ENCODE data around the gene SCNM1.
"Not testable (repeated sequence)": the region's sequence is repeated elsewhere in the genome, so short reads cannot be mapped to it uniquely, and the experiment has no call there.

Gene SCNM1

GRCh38 chr1:151194894-151195594 is 29.1 kb downstream of the SCNM1 start:
- peak; percentile 73 for DNase-seq

- peak; percentile 90 for DNase-seq
These were observed 30.4 kb downstream of the SCNM1 start for GRCh38 chr1:151196292-151196800.

GRCh38 chr1:151197863-151198253 is 31.9 kb downstream of the SCNM1 start:
- peak; percentile 74 for DNase-seq

GRCh38 chr1:151198254-151199127 is 32.5 kb downstream of the SCNM1 start, which contains the start of gene PIP5K1A:
PIP5K1A (plus strand) TSS chr1:151198552; CDS start chr1:151198997, 445 bp downstream.
- peak; percentile 99 for DNase-seq

- DNase-seq, result no peak
These were observed 34.1 kb downstream of the SCNM1 start for GRCh38 chr1:151199873-151200581.

GRCh38 chr1:151205381-151205965 is 39.5 kb downstream of the SCNM1 start:
- not testable (repeated sequence) for DNase-seq

GRCh38 chr1:151210830-151211229 is 44.9 kb downstream of the SCNM1 start:
- DNase-seq, result no peak

GRCh38 chr1:151211972-151212705 is 46.2 kb downstream of the SCNM1 start:
- DNase-seq, result no peak

- DNase-seq, result no peak
These were observed 47.6 kb downstream of the SCNM1 start for GRCh38 chr1:151213560-151213959.

Data from hematopoietic multipotent progenitor cell treated with erythropoietin and hydrocortisone succinate and interleukin-3 and kit ligand, for 8 days (in vitro differentiated cells).